Measurements from ENCODE around the gene LDHD. TPM values are rescaled to one million over a fixed set of nuclear protein-coding genes. Genes with fewer than 3 reads are reported as not detected.

Gene LDHD
- total and polyA plus RNA-seq, 2 of the 13 experiments (the other 11 are each of a cell fraction or from before 2014, with no cell fraction given): 9.1 to 9.8 TPM

DNA sequence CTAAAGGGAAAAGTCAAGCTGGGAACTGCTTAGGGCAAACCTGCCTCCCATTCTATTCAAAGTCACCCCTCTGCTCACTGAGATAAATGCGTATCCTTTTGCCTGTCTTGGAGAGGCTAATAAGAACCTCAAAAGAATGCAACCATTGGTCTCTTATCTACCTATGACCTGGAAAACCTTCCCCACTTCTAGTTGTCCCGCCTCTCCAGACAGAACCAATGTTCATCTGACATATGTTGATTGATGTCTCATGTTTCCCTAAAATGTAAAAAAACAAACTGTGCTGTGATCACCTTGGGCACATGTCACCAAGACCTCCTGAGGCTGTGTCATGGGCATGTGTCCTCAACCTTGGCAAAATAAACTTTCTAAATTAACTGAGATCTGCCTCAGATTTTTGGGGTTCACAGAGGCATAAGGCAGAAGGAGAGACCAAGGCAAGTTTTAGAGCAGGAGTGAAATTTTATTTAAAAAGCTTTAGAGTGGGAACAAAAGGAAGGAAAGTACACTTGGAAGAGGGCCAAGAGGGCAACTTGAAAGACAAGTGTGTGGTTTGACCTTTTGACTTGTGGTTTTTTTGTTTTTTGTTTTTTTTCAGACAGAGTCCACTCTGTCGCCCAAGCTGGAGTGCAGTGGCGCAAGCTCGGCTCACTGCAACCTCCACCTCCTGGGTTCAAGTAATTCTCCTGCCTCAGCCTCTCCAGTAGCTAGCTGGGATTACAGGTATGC lies 13.0 kb upstream of the LDHD start (continued):
- TF ChIP-seq, protein P1, sequence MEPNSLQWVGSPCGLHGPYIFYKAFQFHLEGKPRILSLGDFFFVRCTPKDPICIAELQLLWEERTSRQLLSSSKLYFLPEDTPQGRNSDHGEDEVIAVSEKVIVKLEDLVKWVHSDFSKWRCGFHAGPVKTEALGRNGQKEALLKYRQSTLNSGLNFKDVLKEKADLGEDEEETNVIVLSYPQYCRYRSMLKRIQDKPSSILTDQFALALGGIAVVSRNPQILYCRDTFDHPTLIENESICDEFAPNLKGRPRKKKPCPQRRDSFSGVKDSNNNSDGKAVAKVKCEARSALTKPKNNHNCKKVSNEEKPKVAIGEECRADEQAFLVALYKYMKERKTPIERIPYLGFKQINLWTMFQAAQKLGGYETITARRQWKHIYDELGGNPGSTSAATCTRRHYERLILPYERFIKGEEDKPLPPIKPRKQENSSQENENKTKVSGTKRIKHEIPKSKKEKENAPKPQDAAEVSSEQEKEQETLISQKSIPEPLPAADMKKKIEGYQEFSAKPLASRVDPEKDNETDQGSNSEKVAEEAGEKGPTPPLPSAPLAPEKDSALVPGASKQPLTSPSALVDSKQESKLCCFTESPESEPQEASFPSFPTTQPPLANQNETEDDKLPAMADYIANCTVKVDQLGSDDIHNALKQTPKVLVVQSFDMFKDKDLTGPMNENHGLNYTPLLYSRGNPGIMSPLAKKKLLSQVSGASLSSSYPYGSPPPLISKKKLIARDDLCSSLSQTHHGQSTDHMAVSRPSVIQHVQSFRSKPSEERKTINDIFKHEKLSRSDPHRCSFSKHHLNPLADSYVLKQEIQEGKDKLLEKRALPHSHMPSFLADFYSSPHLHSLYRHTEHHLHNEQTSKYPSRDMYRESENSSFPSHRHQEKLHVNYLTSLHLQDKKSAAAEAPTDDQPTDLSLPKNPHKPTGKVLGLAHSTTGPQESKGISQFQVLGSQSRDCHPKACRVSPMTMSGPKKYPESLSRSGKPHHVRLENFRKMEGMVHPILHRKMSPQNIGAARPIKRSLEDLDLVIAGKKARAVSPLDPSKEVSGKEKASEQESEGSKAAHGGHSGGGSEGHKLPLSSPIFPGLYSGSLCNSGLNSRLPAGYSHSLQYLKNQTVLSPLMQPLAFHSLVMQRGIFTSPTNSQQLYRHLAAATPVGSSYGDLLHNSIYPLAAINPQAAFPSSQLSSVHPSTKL (CRISPR knock-in tag; IDR thresholded peaks at IDR 0.05): peak; percentile 77
- TF ChIP-seq TARDBP (CRISPR knock-in tag; IDR thresholded peaks at IDR 0.05) (peak; percentile 51; the same call in 1 of the 2 replicates), HNF4A (CRISPR knock-in tag; IDR thresholded peaks at IDR 0.05) (peak; percentile 74), CHD4 (IDR thresholded peaks at IDR 0.05; ENCODE audit: borderline replicate concordance, low read length) (peak; percentile 89; the same call in 1 of the 2 replicates), LCORL (IDR thresholded peaks at IDR 0.05) (peak; percentile 54), LCORL (CRISPR knock-in tag; IDR thresholded peaks at IDR 0.05) (peak; percentile 47; the same call in 1 of the 2 replicates), RCOR2 (CRISPR knock-in tag; IDR thresholded peaks at IDR 0.05) (peak; percentile 80; the same call in 1 of the 2 replicates), KMT2B (CRISPR knock-in tag; IDR thresholded peaks at IDR 0.05) (peak; percentile 41; the same call in 1 of the 2 replicates), POGZ (CRISPR knock-in tag; IDR thresholded peaks at IDR 0.05) (peak; percentile 19; the same call in 1 of the 2 replicates), ELF3 (CRISPR knock-in tag; IDR thresholded peaks at IDR 0.05) (peak; percentile 21; the same call in 1 of the 2 replicates)
- TF ChIP-seq, protein P2, sequence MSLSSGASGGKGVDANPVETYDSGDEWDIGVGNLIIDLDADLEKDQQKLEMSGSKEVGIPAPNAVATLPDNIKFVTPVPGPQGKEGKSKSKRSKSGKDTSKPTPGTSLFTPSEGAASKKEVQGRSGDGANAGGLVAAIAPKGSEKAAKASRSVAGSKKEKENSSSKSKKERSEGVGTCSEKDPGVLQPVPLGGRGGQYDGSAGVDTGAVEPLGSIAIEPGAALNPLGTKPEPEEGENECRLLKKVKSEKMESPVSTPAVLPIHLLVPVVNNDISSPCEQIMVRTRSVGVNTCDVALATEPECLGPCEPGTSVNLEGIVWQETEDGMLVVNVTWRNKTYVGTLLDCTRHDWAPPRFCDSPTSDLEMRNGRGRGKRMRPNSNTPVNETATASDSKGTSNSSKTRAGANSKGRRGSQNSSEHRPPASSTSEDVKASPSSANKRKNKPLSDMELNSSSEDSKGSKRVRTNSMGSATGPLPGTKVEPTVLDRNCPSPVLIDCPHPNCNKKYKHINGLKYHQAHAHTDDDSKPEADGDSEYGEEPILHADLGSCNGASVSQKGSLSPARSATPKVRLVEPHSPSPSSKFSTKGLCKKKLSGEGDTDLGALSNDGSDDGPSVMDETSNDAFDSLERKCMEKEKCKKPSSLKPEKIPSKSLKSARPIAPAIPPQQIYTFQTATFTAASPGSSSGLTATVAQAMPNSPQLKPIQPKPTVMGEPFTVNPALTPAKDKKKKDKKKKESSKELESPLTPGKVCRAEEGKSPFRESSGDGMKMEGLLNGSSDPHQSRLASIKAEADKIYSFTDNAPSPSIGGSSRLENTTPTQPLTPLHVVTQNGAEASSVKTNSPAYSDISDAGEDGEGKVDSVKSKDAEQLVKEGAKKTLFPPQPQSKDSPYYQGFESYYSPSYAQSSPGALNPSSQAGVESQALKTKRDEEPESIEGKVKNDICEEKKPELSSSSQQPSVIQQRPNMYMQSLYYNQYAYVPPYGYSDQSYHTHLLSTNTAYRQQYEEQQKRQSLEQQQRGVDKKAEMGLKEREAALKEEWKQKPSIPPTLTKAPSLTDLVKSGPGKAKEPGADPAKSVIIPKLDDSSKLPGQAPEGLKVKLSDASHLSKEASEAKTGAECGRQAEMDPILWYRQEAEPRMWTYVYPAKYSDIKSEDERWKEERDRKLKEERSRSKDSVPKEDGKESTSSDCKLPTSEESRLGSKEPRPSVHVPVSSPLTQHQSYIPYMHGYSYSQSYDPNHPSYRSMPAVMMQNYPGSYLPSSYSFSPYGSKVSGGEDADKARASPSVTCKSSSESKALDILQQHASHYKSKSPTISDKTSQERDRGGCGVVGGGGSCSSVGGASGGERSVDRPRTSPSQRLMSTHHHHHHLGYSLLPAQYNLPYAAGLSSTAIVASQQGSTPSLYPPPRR (CRISPR knock-in tag; IDR thresholded peaks at IDR 0.05; ENCODE audit: borderline replicate concordance): peak; percentile 13; the same call in 1 of the 2 replicates
- TF ChIP-seq, protein P3, sequence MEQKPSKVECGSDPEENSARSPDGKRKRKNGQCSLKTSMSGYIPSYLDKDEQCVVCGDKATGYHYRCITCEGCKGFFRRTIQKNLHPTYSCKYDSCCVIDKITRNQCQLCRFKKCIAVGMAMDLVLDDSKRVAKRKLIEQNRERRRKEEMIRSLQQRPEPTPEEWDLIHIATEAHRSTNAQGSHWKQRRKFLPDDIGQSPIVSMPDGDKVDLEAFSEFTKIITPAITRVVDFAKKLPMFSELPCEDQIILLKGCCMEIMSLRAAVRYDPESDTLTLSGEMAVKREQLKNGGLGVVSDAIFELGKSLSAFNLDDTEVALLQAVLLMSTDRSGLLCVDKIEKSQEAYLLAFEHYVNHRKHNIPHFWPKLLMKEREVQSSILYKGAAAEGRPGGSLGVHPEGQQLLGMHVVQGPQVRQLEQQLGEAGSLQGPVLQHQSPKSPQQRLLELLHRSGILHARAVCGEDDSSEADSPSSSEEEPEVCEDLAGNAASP (CRISPR knock-in tag; IDR thresholded peaks at IDR 0.05; ENCODE audit: borderline replicate concordance): peak; percentile 51; the same call in 1 of the 2 replicates
- TF ChIP-seq, protein P4, sequence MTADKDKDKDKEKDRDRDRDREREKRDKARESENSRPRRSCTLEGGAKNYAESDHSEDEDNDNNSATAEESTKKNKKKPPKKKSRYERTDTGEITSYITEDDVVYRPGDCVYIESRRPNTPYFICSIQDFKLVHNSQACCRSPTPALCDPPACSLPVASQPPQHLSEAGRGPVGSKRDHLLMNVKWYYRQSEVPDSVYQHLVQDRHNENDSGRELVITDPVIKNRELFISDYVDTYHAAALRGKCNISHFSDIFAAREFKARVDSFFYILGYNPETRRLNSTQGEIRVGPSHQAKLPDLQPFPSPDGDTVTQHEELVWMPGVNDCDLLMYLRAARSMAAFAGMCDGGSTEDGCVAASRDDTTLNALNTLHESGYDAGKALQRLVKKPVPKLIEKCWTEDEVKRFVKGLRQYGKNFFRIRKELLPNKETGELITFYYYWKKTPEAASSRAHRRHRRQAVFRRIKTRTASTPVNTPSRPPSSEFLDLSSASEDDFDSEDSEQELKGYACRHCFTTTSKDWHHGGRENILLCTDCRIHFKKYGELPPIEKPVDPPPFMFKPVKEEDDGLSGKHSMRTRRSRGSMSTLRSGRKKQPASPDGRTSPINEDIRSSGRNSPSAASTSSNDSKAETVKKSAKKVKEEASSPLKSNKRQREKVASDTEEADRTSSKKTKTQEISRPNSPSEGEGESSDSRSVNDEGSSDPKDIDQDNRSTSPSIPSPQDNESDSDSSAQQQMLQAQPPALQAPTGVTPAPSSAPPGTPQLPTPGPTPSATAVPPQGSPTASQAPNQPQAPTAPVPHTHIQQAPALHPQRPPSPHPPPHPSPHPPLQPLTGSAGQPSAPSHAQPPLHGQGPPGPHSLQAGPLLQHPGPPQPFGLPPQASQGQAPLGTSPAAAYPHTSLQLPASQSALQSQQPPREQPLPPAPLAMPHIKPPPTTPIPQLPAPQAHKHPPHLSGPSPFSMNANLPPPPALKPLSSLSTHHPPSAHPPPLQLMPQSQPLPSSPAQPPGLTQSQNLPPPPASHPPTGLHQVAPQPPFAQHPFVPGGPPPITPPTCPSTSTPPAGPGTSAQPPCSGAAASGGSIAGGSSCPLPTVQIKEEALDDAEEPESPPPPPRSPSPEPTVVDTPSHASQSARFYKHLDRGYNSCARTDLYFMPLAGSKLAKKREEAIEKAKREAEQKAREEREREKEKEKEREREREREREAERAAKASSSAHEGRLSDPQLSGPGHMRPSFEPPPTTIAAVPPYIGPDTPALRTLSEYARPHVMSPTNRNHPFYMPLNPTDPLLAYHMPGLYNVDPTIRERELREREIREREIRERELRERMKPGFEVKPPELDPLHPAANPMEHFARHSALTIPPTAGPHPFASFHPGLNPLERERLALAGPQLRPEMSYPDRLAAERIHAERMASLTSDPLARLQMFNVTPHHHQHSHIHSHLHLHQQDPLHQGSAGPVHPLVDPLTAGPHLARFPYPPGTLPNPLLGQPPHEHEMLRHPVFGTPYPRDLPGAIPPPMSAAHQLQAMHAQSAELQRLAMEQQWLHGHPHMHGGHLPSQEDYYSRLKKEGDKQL (CRISPR knock-in tag; IDR thresholded peaks at IDR 0.05; ENCODE audit: low read depth): peak; percentile 20; the same call in 1 of the 2 replicates
